Body of pancreas (tissue), 4 donors: ENCODE data around the gene SCFD2. TPM values are rescaled to one million over a fixed set of nuclear protein-coding genes. Genes with fewer than 3 reads are reported as not detected.

Source experiments
- ATAC-seq: fragments of 150-250 bp; one replicate; pipeline ENCODE4 v1.9.1; 2016
- DNase-seq, 4 donors: peaks; one replicate each; pipeline ENCODE4 v3.0.0-alpha.2; 2019
- H3K27ac ChIP-seq, 4 donors: fragments of 200-600 bp; sonication (generic); 1 replicate in 3 of 4; 2 replicates in 1 of 4; pipeline versions ENCODE4 v1.5.1 to v1.6.1; 2016 to 2019; ENCODE audit warnings: mild to moderate bottlenecking in 1 of 4, mixed read lengths in 1 of 4, moderate library complexity in 1 of 4
- H3K27me3 ChIP-seq, 2 donors: fragments of 200-600 bp; sonication (generic); one replicate each; pipeline ENCODE4 v1.6.0; 2016; ENCODE audit warnings: mild to moderate bottlenecking in 1 of 2
- H3K36me3 ChIP-seq, 2 donors: fragments of 200-600 bp; sonication (generic); replicated peaks in 1 of 2; 2 replicates each; pipeline ENCODE4 v1.5.1; 2016; ENCODE audit warnings: low read depth in 2 of 2; ENCODE audit not compliant: insufficient read depth in 1 of 2
- H3K4me1 ChIP-seq: fragments of 200-600 bp; sonication (generic); one replicate; pipeline ENCODE4 v1.6.0; 2016
- H3K4me3 ChIP-seq, 2 donors: fragments of 200-600 bp; sonication (generic); 1 replicate in 1 of 2; 2 replicates in 1 of 2; pipeline ENCODE4 v1.5.1; 2016 to 2019
- H3K9me3 ChIP-seq, 3 donors: fragments of 200-600 bp; sonication (generic); 1 replicate in 2 of 3; 2 replicates in 1 of 3; pipeline ENCODE4 v1.5.1; 2016
- CTCF ChIP-seq, 7 experiments: fragments of 450-650 bp in 4 of 7; fragments of 200-600 bp in 3 of 7; sonication (generic) in 3 of 7; IDR thresholded peaks; one replicate each; pipeline ENCODE4 v1.5.1; 2016 to 2019; ENCODE audit warnings: antibody characterized with exemption in 7 of 7
- POLR2A ChIP-seq, 3 donors: fragments of 450-650 bp; IDR thresholded peaks; one replicate each; pipeline ENCODE4 v1.6.1; 2016; ENCODE audit warnings: antibody characterized with exemption in 3 of 3, mild to moderate bottlenecking in 2 of 3
- WGBS, 2 donors: methylation state at CpG; one replicate each; pipeline ENCODE4 v1.1.5; 2017; 5-methylcytosine and 5-hydroxymethylcytosine counted together
- intact Hi-C: fragments of 100-400 bp; cut with DNase I; formaldehyde crosslinking; loops from one replicate; pipeline ENCODE4 v1.15.1; 2023
- total RNA-seq, 2 donors: library from RNA; depleted of rRNA; stranded (reverse); fragments of >200 nt; gene quantifications; one replicate each; pipeline ENCODE4 v1.1.0, GENCODE V29; 2016

Gene SCFD2
- total RNA-seq, 2 donors from 2014 or later: 17.9 to 53.7 TPM

GRCh38 chr4:53321984-53322289, 43.9 kb downstream of the SCFD2 start:
- no peaks in the 10 kb centered on the region for H3K36me3 ChIP-seq
- peaks cover 15% of the 10 kb centered on the region for H3K4me1 ChIP-seq
- intact Hi-C loops: no loop called here
- no peak overlapping the region for H3K4me3 ChIP-seq
- no peaks in the 10 kb centered on the region for H3K9me3 ChIP-seq
- 77 to 93% methylated on average over 2 of the region's 2 CpGs for WGBS, 2 donors
- H3K27me3 ChIP-seq: no peaks in the 10 kb centered on the region
- DNase-seq (no peak), ATAC-seq (no peak)
- no peak for TF ChIP-seq CTCF (IDR thresholded peaks at IDR 0.05)
- TF ChIP-seq POLR2A (IDR thresholded peaks at IDR 0.05): no peak
- no peak overlapping the region for H3K27ac ChIP-seq

GRCh38 chr4:53321151-53321983, 44.5 kb downstream of the SCFD2 start:
- Histone ChIP-seq H3K27me3 (no peaks in the 10 kb centered on the region), H3K9me3 (no peaks in the 10 kb centered on the region), H3K4me1 (peaks cover 15% of the 10 kb centered on the region), H3K27ac (no peak overlapping the region), H3K4me3 (no peak overlapping the region), H3K36me3 (no peaks in the 10 kb centered on the region)
- 66 to 77% methylated on average over 3 of the region's 3 CpGs for WGBS, 2 donors
- ATAC-seq (no peak), DNase-seq (no peak)
- TF ChIP-seq POLR2A (IDR thresholded peaks at IDR 0.05) (no peak), CTCF (IDR thresholded peaks at IDR 0.05) (no peak)
- intact Hi-C loops: no loop called here

DNA sequence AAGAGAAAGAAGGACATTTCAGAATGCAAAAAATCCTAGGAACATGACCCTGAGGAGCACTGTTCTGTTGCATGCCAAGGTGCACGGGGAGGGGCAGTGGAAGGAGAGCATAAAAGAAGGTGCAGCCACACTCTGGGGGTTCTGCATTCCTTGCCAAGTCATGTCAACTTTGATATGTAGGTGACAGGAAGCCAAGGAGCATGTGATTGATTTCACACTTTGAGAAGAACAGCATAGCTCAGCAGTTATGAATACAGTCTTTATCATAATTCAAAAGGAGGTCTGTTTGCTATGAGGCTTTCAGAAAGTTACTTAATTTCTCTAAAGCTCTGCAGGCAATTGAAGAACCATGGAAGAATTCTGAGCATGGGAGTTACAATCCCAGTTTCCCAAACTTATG, 50.6 kb downstream of the SCFD2 start:
- H3K27ac ChIP-seq: no peak overlapping the region
- no peak for ATAC-seq
- WGBS, 2 donors: 32 to 57% methylated on average over 1 of the region's 1 CpG
- TF ChIP-seq POLR2A (IDR thresholded peaks at IDR 0.05) (no peak), CTCF (IDR thresholded peaks at IDR 0.05) (no peak)
- no peak for DNase-seq
- H3K36me3 ChIP-seq: no peaks in the 10 kb centered on the region
- H3K4me3 ChIP-seq: no peak overlapping the region
- no peaks in the 10 kb centered on the region for H3K9me3 ChIP-seq
- intact Hi-C loops: no loop called here
- no peaks in the 10 kb centered on the region for H3K27me3 ChIP-seq
- no peaks in the 10 kb centered on the region for H3K4me1 ChIP-seq

- H3K27ac ChIP-seq: no peak overlapping the region
- no peak overlapping the region for H3K4me3 ChIP-seq
- WGBS, 2 donors: 88 to 89% methylated on average over 4 of the region's 4 CpGs
- TF ChIP-seq POLR2A (IDR thresholded peaks at IDR 0.05) (no peak), CTCF (IDR thresholded peaks at IDR 0.05) (no peak)
- no peaks in the 10 kb centered on the region for H3K9me3 ChIP-seq
- H3K4me1 ChIP-seq: no peaks in the 10 kb centered on the region
- ATAC-seq (no peak), DNase-seq (no peak)
- no peaks in the 10 kb centered on the region for H3K27me3 ChIP-seq
- no peaks in the 10 kb centered on the region for H3K36me3 ChIP-seq
- intact Hi-C loops: no loop called here
Observed at GRCh38 chr4:53314252-53314651, 51.6 kb downstream of the SCFD2 start.

DNA sequence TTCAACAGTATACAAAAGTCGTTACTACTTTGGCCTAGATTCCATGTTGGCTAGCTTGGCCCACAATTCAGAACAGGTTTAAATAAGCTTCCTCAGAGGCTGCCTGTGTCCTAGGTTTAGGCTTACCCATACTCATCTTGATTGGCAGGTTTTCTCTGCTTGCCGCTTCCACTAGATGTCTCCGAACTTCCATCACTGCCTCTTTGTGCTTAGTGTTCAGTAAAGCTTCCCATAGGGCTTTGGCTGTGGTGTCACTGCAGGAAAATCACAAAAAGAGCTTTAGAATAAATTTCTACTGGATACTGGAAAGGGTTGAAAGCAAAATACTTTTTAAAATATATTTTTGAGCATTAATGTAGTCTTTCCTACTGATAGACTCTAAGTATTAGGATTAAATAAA, 52.4 kb downstream of the SCFD2 start:
- intact Hi-C loops: no loop called here
- Histone ChIP-seq H3K36me3 (no peaks in the 10 kb centered on the region), H3K4me3 (no peak overlapping the region), H3K27ac (no peak overlapping the region), H3K27me3 (no peaks in the 10 kb centered on the region), H3K9me3 (no peaks in the 10 kb centered on the region), H3K4me1 (no peaks in the 10 kb centered on the region)
- TF ChIP-seq POLR2A (IDR thresholded peaks at IDR 0.05) (no peak), CTCF (IDR thresholded peaks at IDR 0.05) (no peak)
- ATAC-seq (no peak), DNase-seq (no peak)
- 88 to 96% methylated on average over 3 of the region's 3 CpGs for WGBS, 2 donors
